Kidney epithelial cell (primary cell): ENCODE measurements around the gene RGP1. TPM values are rescaled to one million over a fixed set of nuclear protein-coding genes. Genes with fewer than 3 reads are reported as not detected.

ENCODE experiments used
- DNase-seq: peaks from one replicate; pipeline ENCODE4 v3.0.0-alpha.2; 2010; ENCODE audit warnings: low read depth
- H3K27me3 ChIP-seq: 2 replicates; pipeline ENCODE4 v1.6.0; 2011; ENCODE audit warnings: low read length; ENCODE audit not compliant: control insufficient read depth, insufficient read depth
- H3K36me3 ChIP-seq: 2 replicates; pipeline ENCODE4 v1.5.1; 2011; ENCODE audit warnings: low read length; ENCODE audit not compliant: control insufficient read depth, insufficient read depth
- H3K4me3 ChIP-seq: 2 replicates; pipeline ENCODE4 v1.5.1; 2011; ENCODE audit warnings: low read depth, mild to moderate bottlenecking, control low read depth, low read length
- CTCF ChIP-seq: IDR thresholded peaks from 2 replicates; pipeline ENCODE4 v1.5.1; 2011; ENCODE audit warnings: mild to moderate bottlenecking, moderate library complexity, low read length, control low read depth, inconsistent platforms; ENCODE audit not compliant: insufficient read depth, poor library complexity, severe bottlenecking
- total RNA-seq: library from RNA; depleted of rRNA; stranded (reverse); fragments of >200 nt; gene quantifications from 2 replicates; pipeline ENCODE4 v1.2.3, GENCODE V29; 2015

RGP1 gene
- total RNA-seq, 1 donor from 2014 or later: 21.5 TPM

- Histone ChIP-seq H3K36me3 (no peaks in the 10 kb centered on the region), H3K4me3 (no peak overlapping the region), H3K27me3 (no peaks in the 10 kb centered on the region)
- DNase-seq: no peak
- no peak for TF ChIP-seq CTCF
These were observed 20.7 kb downstream of the RGP1 start for GRCh38 chr9:35769763-35770162.

- DNase-seq: no peak
- H3K4me3 ChIP-seq: no peak overlapping the region
- no peaks in the 10 kb centered on the region for H3K36me3 ChIP-seq
- no peak for TF ChIP-seq CTCF
- H3K27me3 ChIP-seq: no peaks in the 10 kb centered on the region
These were observed 22.0 kb downstream of the RGP1 start for GRCh38 chr9:35771075-35771433.

DNA sequence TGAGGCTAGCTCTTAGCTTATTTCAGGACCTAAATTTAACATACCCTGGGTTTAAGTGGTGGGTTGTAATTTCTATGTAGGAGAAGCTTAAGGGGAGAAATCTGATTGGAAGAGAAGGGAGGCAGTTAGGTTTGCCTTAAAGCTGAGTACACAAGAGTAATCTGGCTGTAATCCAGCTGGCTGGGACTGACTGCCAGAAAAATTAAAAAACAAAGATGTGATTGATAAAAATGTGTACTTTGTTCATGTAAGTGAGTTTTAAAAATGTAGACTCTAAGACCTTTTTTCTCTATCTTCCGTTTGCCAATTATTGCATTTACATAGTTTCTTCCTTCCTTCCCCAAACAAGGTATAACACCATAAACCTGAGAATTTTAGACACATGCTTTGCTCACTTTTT lies 22.4 kb downstream of the RGP1 start:
- no peak for DNase-seq
- Histone ChIP-seq H3K27me3 (no peaks in the 10 kb centered on the region), H3K36me3 (no peaks in the 10 kb centered on the region), H3K4me3 (no peak overlapping the region)
- no peak for TF ChIP-seq CTCF

- DNase-seq: no peak
- H3K36me3 ChIP-seq: no peaks in the 10 kb centered on the region
- no peaks in the 10 kb centered on the region for H3K27me3 ChIP-seq
- TF ChIP-seq CTCF: no peak
- no peak overlapping the region for H3K4me3 ChIP-seq
These were observed 22.9 kb downstream of the RGP1 start for GRCh38 chr9:35771943-35772342.

DNA sequence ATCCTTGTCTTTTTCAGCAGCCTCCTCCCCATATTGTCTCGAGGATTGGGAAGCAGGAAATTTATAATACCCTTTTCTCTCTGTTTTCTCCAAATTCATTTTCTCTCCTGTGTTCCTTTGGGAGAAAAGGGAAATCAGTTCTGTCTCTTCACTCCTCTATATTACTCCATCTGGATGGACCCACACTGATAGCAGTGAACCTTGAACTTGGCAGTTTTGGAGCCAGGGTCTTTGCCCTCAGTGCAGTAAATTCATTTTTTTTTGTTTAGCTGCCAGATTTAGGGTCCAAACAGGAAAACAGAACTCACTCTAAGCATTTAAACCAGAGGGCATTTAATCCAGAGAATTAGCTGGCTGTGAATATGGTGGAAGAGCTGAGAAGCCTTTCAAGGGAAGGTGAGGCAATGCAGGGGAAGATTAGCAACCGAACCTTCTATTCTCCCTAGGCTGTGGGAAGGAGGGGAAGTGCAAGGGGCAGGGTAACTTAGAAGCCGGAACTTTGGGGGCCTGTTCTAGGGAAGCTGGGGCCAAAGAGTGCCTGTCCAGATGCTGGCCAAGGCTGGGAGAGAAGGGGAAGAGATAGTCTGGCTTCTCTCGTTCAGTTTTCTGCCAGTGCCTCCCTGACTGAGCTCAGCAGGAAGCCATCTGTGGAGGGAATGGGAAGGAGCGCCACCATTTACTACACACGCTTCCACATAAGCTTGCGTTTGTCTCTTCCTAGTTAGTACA lies 26.0 kb downstream of the RGP1 start:
- TF ChIP-seq CTCF: no peak
- DNase-seq: no peak
- no peaks in the 10 kb centered on the region for H3K36me3 ChIP-seq
- H3K4me3 ChIP-seq: no peak overlapping the region
- no peaks in the 10 kb centered on the region for H3K27me3 ChIP-seq

DNA sequence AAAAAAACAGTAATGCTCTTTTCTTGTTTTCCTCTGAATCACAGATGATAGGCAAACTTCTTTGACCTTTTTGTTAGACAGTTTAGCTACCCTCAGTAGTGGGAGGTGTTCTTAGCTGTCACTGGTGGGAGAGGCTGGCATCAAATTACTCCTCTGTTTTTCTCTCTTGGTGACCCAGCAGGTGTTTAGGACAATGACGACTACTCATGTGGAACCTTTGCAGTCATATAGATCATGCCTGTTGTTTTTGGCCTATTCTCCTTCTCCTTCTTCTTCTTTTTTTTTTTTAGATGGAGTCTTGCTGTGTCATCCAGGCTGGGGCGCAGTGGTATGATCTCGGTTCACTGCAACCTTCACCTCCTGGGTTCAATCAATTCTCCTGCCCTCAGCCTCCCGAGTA lies 26.9 kb downstream of the RGP1 start:
- no peak for DNase-seq
- Histone ChIP-seq H3K36me3 (no peaks in the 10 kb centered on the region), H3K27me3 (no peaks in the 10 kb centered on the region), H3K4me3 (no peak overlapping the region)
- TF ChIP-seq CTCF: no peak
